Activated naive CD8-positive, alpha-beta T cell treated with anti-CD3 and anti-CD28 coated beads, Interleukin-2, amount 10 ng/mL, durations not matched to agents 7 days and 5 days (primary cell): ENCODE results near the gene WDR45. TPM values are rescaled to one million over a fixed set of nuclear protein-coding genes. Genes with fewer than 3 reads are reported as not detected.

Source experiments
- ATAC-seq: fragments of 150-1000 bp; cut with Tn5 transposase; one replicate; pipeline ENCODE4 v1.10.0; 2021; ENCODE audit warnings: low read depth, moderate library complexity
- POLR2A ChIA-PET: fragments of 350-600 bp; sonication (Branson Sonifier 250); formaldehyde crosslinking; loops from one replicate; lab custom pipeline; 2021; ENCODE audit warnings: antibody characterized with exemption; lab: Charles Lee
- DNase-seq: peaks from one replicate; pipeline ENCODE4 v3.0.0; 2021
- H3K27ac Mint-ChIP-seq: one replicate; pipeline ENCODE4 v1.8.0; 2022; ENCODE audit warnings: mild to moderate bottlenecking, mixed read lengths
- H3K27me3 Mint-ChIP-seq: one replicate; pipeline ENCODE4 v1.8.0; 2022; ENCODE audit warnings: mild to moderate bottlenecking, moderate library complexity, mixed read lengths
- H3K36me3 Mint-ChIP-seq: one replicate; pipeline ENCODE4 v1.8.0; 2021; ENCODE audit warnings: mild to moderate bottlenecking, mixed read lengths
- H3K4me1 Mint-ChIP-seq: one replicate; pipeline ENCODE4 v1.8.0; 2021; ENCODE audit warnings: mixed read lengths
- H3K4me3 Mint-ChIP-seq: one replicate; pipeline ENCODE4 v1.8.0; 2022; ENCODE audit warnings: mild to moderate bottlenecking, moderate library complexity, mixed read lengths
- H3K9me3 Mint-ChIP-seq: one replicate; pipeline ENCODE4 v1.8.0; 2021; ENCODE audit warnings: mixed read lengths
- total RNA-seq, 2 experiments: library from RNA; stranded (reverse); gene quantifications; one replicate each; pipeline ENCODE4 v1.2.3, GENCODE V29; 2021

WDR45 gene
- total RNA-seq, 2 experiments from 2014 or later: 53.4 to 55.1 TPM

DNA sequence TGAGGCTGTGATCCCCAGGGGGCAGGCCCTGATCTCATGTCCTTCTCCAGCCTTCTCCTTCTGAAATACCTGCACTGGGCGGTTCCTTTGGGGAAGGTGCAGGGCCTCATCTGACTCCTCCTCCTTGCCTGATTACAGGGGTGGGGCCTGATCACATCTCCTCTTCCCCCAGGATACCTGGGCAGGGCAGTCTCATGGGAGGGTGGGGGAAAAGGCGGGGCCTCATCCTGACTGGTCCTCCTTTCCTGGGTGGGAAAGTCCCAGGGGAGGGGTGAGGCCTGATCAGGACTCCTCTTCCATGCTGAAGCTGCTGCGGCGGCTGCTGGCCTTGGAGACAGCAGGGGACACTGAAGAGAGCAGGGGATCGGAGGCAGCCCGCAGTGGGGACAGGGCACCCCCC is 49.8 kb downstream of the WDR45 start:
- H3K27ac Mint-ChIP-seq: no peak overlapping the region
- H3K9me3 Mint-ChIP-seq: no peaks in the 10 kb centered on the region
- H3K4me3 Mint-ChIP-seq: no peak overlapping the region
- H3K36me3 Mint-ChIP-seq: peaks cover 7% of the 10 kb centered on the region
- DNase-seq (no peak), ATAC-seq (no peak)
- no peaks in the 10 kb centered on the region for H3K4me1 Mint-ChIP-seq
- no peaks in the 10 kb centered on the region for H3K27me3 Mint-ChIP-seq
- POLR2A ChIA-PET: no interaction called here

Other genes with a start within 250 kb of the WDR45 start
- 1 to 10 TPM in 1 of 2 experiments, under 1 TPM in 1; 0.68 to 1.2 TPM for gene PCSK1N, start 244.3 kb downstream of the WDR45 start, total RNA-seq
- gene TIMM17B, start 182.1 kb downstream of the WDR45 start, total RNA-seq: 10 to 100 TPM; 39.2 to 44.5 TPM
- 10 to 100 TPM; 58.2 to 61.0 TPM for gene PQBP1, start 182.0 kb downstream of the WDR45 start, total RNA-seq
- 10 to 100 TPM; 12.7 to 14.1 TPM for gene SLC35A2, start 168.2 kb downstream of the WDR45 start, total RNA-seq
- gene PIM2, start 160.9 kb downstream of the WDR45 start, total RNA-seq: 10 to 100 TPM; 63.1 to 63.2 TPM
- 10 to 100 TPM; 60.7 to 62.4 TPM for gene OTUD5, start 122.3 kb downstream of the WDR45 start, total RNA-seq
- gene KCND1, start 108.0 kb downstream of the WDR45 start, total RNA-seq: 1 to 10 TPM; 5.6 to 5.9 TPM
- 100 to 1,000 TPM; 116 to 123 TPM for gene GRIPAP1, start 77.6 kb downstream of the WDR45 start, total RNA-seq
- 10 to 100 TPM; 26.1 to 29.0 TPM for gene TFE3, start 36.5 kb downstream of the WDR45 start, total RNA-seq
- gene CCDC120, start 20.9 kb downstream of the WDR45 start, total RNA-seq: 1 to 10 TPM; 9.0 to 9.1 TPM
- gene PRAF2, start 5.9 kb downstream of the WDR45 start, total RNA-seq: 10 to 100 TPM; 23.8 to 23.9 TPM
- 10 to 100 TPM; 27.5 to 27.6 TPM for gene GPKOW, start 43.8 kb upstream of the WDR45 start, total RNA-seq
- gene MAGIX, start 82.9 kb upstream of the WDR45 start, total RNA-seq: 1 to 10 TPM in 1 of 2 experiments, under 1 TPM in 1; 0.91 to 1.1 TPM
- gene PLP2, start 92.0 kb upstream of the WDR45 start, total RNA-seq: 10 to 100 TPM; 47.5 to 50.4 TPM
- 10 to 100 TPM; 16.1 to 16.7 TPM for gene PRICKLE3, start 106.5 kb upstream of the WDR45 start, total RNA-seq
- 1 to 10 TPM; 2.6 to 3.6 TPM for gene SYP, start 120.3 kb upstream of the WDR45 start, total RNA-seq
- 1 to 10 TPM; 1.7 to 2.2 TPM for gene CACNA1F, start 153.5 kb upstream of the WDR45 start, total RNA-seq
- gene CCDC22, start 155.6 kb upstream of the WDR45 start, total RNA-seq: 10 to 100 TPM; 27.8 to 29.6 TPM
- gene FOXP3, start 184.8 kb upstream of the WDR45 start, total RNA-seq: 10 to 100 TPM; 23.3 to 23.6 TPM
- gene PPP1R3F, start 189.9 kb upstream of the WDR45 start, total RNA-seq: 10 to 100 TPM; 12.7 to 13.2 TPM
- gene GAGE10, start 223.8 kb upstream of the WDR45 start, total RNA-seq: not detected
- gene GAGE12J, start 242.2 kb upstream of the WDR45 start, total RNA-seq: not detected